OCI-LY1 (cell line): ENCODE measurements around the gene PPP1R12B.
"Not testable (repeated sequence)": the region's sequence is repeated elsewhere in the genome, so short reads cannot be mapped to it uniquely, and the experiment has no call there.

Experiments
- H2AFZ ChIP-seq: fragments of 200-600 bp; sonication (generic), shearing (Covaris generic); 2 replicates; pipeline ENCODE4 v1.6.0; 2014; ENCODE audit warnings: antibody characterized with exemption, mild to moderate bottlenecking, low read length
- H3F3A ChIP-seq: fragments of 200-600 bp; sonication (generic), shearing (Covaris generic); 2 replicates; pipeline ENCODE4 v1.6.0; 2014; ENCODE audit warnings: mild to moderate bottlenecking, antibody characterized with exemption, low read length, moderate library complexity; ENCODE audit not compliant: insufficient read depth
- H3K27ac ChIP-seq: fragments of 200-600 bp; sonication (generic); 2 replicates; pipeline ENCODE4 v1.5.1; 2014; ENCODE audit warnings: low read length, mixed run types, mild to moderate bottlenecking, low read depth; ENCODE audit not compliant: poor library complexity, severe bottlenecking
- H3K27me3 ChIP-seq: fragments of 200-600 bp; sonication (generic); 2 replicates; pipeline ENCODE4 v1.6.0; 2014; ENCODE audit warnings: antibody characterized with exemption, mild to moderate bottlenecking, low read length, moderate library complexity; ENCODE audit not compliant: insufficient read depth
- H3K36me3 ChIP-seq: fragments of 200-600 bp; sonication (generic); 2 replicates; pipeline ENCODE4 v1.6.1; 2014; ENCODE audit warnings: mild to moderate bottlenecking, antibody characterized with exemption, low read length, moderate library complexity, mixed read lengths; ENCODE audit not compliant: insufficient read depth
- H3K4me1 ChIP-seq: fragments of 200-600 bp; sonication (generic); 2 replicates; pipeline ENCODE4 v1.5.1; 2014; ENCODE audit warnings: mild to moderate bottlenecking, low read length, moderate library complexity; ENCODE audit not compliant: insufficient read depth, severe bottlenecking
- H3K4me2 ChIP-seq: fragments of 200-600 bp; sonication (generic), shearing (Covaris generic); 2 replicates; pipeline ENCODE4 v1.6.1; 2014; ENCODE audit warnings: low read length
- H3K4me3 ChIP-seq: fragments of 200-600 bp; sonication (generic); 2 replicates; pipeline ENCODE4 v1.5.1; 2014; ENCODE audit warnings: low read length, low read depth, mild to moderate bottlenecking, mixed read lengths; ENCODE audit not compliant: poor library complexity, severe bottlenecking
- H3K79me2 ChIP-seq: fragments of 200-600 bp; shearing (Covaris generic); 2 replicates; pipeline ENCODE4 v1.6.1; 2016; ENCODE audit warnings: mixed run types, low read length, mixed read lengths; ENCODE audit not compliant: insufficient read depth
- H3K9ac ChIP-seq: fragments of 200-600 bp; sonication (generic), shearing (Covaris generic); 2 replicates; pipeline ENCODE4 v1.6.1; 2014; ENCODE audit warnings: mild to moderate bottlenecking, low read length, mixed read lengths
- H3K9me2 ChIP-seq: fragments of 200-600 bp; sonication (generic), shearing (Covaris generic); 2 replicates; pipeline ENCODE4 v1.6.1; 2014; ENCODE audit warnings: low read depth, mild to moderate bottlenecking, low read length, mixed read lengths
- H3K9me3 ChIP-seq: fragments of 200-600 bp; shearing (Covaris generic); 2 replicates; pipeline ENCODE4 v1.6.1; 2014; ENCODE audit warnings: low read length, mixed read lengths
- H4K20me1 ChIP-seq: fragments of 200-600 bp; sonication (generic), shearing (Covaris generic); 2 replicates; pipeline ENCODE4 v1.6.0; 2016; ENCODE audit warnings: mild to moderate bottlenecking, low read length; ENCODE audit not compliant: insufficient read depth
- EZH2 ChIP-seq: fragments of 200-600 bp; sonication (generic), shearing (Covaris generic); IDR thresholded peaks from 2 replicates; pipeline ENCODE4 v1.8.0; 2017; ENCODE audit warnings: borderline replicate concordance, mixed run types, mild to moderate bottlenecking, antibody characterized with exemption, low read length, moderate library complexity, mixed read lengths
- TF ChIP-seq, protein P1 (sequence below): fragments of 200-600 bp; sonication (generic), shearing (Covaris generic); IDR thresholded peaks from 2 replicates; pipeline ENCODE4 v1.5.1; 2017; ENCODE audit warnings: mild to moderate bottlenecking, antibody characterized with exemption, low read length, moderate library complexity, mixed read lengths

The PPP1R12B gene

DNA sequence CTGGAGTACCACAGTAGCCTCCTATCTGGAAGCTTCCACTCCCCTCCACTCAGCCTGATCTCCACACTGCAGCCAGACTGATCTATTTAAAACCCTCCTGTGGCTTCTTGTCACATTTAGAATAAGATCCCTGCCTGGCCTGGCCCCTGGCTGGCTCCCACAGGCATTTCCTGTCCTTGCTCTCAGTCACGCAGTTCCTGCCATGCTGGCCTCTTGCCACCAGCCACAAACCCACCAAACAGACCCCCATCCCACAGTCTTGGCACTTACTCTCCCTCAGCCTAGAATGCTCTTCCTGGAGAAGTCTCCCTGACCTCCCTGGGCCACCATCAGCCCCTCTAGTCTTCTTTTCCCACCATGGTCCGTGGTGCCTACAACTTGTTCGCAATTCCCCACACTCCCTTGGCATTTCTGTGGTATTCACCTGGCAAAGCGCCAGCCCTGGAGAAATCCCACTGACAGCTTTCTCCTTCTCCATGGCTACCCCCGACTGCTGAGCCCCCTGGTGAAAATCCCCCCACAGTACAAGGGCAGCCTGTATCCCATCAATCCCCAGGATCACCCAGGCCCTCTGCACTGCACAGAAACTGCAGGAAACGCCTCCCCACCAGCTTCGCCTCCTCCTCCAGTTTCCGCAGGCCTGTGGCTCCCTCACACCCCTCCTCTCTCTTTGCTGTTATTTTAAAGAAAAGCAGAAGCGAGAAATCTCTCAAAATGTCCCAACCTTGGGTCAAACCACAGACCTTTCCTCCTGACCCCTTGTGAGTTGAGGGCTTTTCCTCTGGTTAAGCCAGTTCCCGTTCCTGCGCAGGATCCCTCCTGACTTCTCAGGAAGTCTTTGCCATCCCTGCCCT lies 267.2 kb downstream of the PPP1R12B start:
- no peaks in the 10 kb centered on the region for H3K9me2 ChIP-seq
- no peak overlapping the region for H3K4me3 ChIP-seq
- peaks cover 10% of the 10 kb centered on the region for H3K4me1 ChIP-seq
- 0 out of 2 replicates have a peak, but pooled peaks cover 3% of the 10 kb centered on the region for H3K27me3 ChIP-seq
- no peak overlapping the region for H2AFZ ChIP-seq
- TF ChIP-seq EZH2 = no peak
- TF ChIP-seq, protein P1, sequence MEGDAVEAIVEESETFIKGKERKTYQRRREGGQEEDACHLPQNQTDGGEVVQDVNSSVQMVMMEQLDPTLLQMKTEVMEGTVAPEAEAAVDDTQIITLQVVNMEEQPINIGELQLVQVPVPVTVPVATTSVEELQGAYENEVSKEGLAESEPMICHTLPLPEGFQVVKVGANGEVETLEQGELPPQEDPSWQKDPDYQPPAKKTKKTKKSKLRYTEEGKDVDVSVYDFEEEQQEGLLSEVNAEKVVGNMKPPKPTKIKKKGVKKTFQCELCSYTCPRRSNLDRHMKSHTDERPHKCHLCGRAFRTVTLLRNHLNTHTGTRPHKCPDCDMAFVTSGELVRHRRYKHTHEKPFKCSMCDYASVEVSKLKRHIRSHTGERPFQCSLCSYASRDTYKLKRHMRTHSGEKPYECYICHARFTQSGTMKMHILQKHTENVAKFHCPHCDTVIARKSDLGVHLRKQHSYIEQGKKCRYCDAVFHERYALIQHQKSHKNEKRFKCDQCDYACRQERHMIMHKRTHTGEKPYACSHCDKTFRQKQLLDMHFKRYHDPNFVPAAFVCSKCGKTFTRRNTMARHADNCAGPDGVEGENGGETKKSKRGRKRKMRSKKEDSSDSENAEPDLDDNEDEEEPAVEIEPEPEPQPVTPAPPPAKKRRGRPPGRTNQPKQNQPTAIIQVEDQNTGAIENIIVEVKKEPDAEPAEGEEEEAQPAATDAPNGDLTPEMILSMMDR = no peak
- no peak overlapping the region for H3K4me2 ChIP-seq
- H4K20me1 ChIP-seq = no peaks in the 10 kb centered on the region
- H3K79me2 ChIP-seq = no peaks in the 10 kb centered on the region
- H3K36me3 ChIP-seq = no peaks in the 10 kb centered on the region
- H3F3A ChIP-seq = no peaks in the 10 kb centered on the region
- no peak overlapping the region for H3K27ac ChIP-seq
- no peak overlapping the region for H3K9ac ChIP-seq
- H3K9me3 ChIP-seq = no peaks in the 10 kb centered on the region

DNA sequence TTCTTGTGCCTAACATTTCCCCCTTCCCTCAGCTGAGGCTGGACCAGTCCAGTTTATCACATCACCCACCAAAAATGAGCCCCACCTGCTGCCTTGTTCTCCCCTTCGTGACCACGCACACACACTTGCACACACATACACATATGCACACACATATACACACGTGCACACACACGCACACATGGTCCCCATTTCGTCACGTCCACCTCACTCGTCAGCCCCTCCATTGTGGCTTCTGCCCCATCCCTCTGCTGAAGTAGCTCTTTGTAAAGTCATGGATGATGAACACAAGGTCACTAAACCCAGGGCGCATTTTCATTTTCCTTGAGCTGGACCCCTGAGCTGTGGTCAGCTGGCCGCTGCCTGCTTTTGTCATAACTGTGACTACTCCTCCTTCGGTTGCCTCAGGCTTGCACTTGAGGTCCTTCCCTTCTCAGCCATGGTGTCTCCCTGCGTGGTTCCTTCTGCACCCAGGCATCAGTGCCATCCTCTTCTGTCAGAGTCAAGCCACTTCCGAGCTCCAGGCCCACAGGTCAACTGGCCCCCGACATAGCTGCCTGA lies 267.9 kb downstream of the PPP1R12B start:
- H3K27ac ChIP-seq = no peak overlapping the region
- no peaks in the 10 kb centered on the region for H4K20me1 ChIP-seq
- no peak overlapping the region for H3K9ac ChIP-seq
- H3K9me3 ChIP-seq = no peaks in the 10 kb centered on the region
- no peaks in the 10 kb centered on the region for H3K36me3 ChIP-seq
- H3K4me3 ChIP-seq = no peak overlapping the region
- H3F3A ChIP-seq = no peaks in the 10 kb centered on the region
- TF ChIP-seq, protein P1 = no peak
- TF ChIP-seq EZH2 = no peak
- H3K4me1 ChIP-seq = peaks cover 10% of the 10 kb centered on the region
- H2AFZ ChIP-seq = no peak overlapping the region
- no peak overlapping the region for H3K4me2 ChIP-seq
- H3K79me2 ChIP-seq = no peaks in the 10 kb centered on the region
- no peaks in the 10 kb centered on the region for H3K9me2 ChIP-seq
- 0 out of 2 replicates have a peak, but pooled peaks cover 3% of the 10 kb centered on the region for H3K27me3 ChIP-seq

DNA sequence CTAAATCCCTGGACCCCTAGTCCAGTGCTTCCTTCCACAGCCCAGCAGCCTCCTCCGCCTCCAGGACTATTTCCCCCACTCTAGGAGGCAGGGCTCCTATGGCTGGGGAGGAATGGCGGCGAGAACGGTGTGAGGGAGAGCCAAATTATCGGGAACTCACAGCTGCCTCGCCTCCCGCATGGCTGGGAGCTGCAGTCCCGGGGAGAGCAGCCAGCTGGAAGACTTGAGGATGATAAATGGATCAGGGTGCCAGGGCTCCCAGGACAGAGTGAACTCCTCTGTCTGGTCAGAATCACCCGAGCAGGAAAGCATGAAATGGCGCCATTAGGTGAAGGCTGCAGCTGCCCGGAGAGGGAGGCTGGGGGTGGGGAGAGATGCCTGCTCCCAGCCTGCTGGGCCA lies 270.5 kb downstream of the PPP1R12B start:
- not testable (repeated sequence) for H3K79me2 ChIP-seq, H2AFZ ChIP-seq, H4K20me1 ChIP-seq, H3K4me2 ChIP-seq, H3K9me2 ChIP-seq, H3F3A ChIP-seq, H3K36me3 ChIP-seq, H3K27me3 ChIP-seq, H3K9ac ChIP-seq, H3K27ac ChIP-seq, H3K4me3 ChIP-seq, H3K9me3 ChIP-seq
- H3K4me1 ChIP-seq = peaks cover 10% of the 10 kb centered on the region
